ENCODE measurements around the gene NDUFA3.
"Not testable (repeated sequence)": the region's sequence is repeated elsewhere in the genome, so short reads cannot be mapped to it uniquely, and the experiment has no call there.

NDUFA3 gene

GRCh38 chr19:54102421-54103169 lies at the start of gene NDUFA3:
NDUFA3 (plus strand) TSS chr19:54102855; CDS start chr19:54102879, 24 bp downstream.
- peak; percentile 97 for DNase-seq

DNA sequence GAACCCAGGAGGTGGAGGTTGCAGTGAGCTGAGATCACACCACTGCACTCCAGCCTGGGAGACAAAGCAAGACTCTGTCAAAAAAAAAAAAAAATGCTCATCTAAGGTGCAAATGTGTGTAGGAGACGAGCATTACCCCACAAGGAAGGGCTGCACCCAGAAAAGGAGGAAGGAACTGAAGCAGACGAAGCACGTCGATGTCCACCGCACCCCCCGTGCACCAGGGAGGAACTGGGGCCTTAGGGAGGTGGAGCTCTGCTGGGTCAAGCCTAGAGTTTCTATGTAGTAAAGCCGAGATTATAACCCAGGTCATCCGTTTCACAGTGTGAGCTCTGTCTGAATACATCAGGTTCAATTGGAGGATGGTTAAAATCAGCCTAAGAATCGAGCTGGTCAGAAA lies 40.0 kb upstream of the NDUFA3 start:
- no peak for DNase-seq

GRCh38 chr19:54063350-54064116 lies 39.1 kb upstream of the NDUFA3 start, which contains the start of gene VSTM1:
VSTM1 (minus strand) TSS chr19:54063897; CDS start chr19:54063777, 120 bp downstream.
- no peak for DNase-seq

DNA sequence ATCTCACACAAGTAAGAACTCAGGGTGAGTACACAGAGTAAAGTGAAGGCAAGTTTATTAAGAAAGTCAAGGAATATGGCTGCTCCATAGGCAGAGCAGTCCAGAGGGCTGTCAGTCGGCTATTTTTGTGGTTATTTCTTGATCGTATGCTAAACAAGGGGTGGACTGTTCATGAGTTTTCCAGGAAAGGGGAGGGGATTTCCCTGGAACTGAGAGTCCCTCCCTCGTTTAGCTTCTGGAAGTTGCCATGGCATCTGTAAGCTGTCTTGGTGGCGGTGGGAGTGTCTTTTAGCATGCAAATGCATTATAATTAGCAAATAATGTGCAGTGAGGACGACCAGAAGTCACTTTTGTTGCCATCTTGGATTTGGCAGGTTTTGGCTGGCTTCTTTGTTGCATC lies 33.2 kb upstream of the NDUFA3 start:
- no peak for DNase-seq

GRCh38 chr19:54073829-54074228 lies 28.8 kb upstream of the NDUFA3 start:
- DNase-seq = no peak

GRCh38 chr19:54074851-54075250 lies 27.8 kb upstream of the NDUFA3 start:
- DNase-seq = no peak

DNA sequence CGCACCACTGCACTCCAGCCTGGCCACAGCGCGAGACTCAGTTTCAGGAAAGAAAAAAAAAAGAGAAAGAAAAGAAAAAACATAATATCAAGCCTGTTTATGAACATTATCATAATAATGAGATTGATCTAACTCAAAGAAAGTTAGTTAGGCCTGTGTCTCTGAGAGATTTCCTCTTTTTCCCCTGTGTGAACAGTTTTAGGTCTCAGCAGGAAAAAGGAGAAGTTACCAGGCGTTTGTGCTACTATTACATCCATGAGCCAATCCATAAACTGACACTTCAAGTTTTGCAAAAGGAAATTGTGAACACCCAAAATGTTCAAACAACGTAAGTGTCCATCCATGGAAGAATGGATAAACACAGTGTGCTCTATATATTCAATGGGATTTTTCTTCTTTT lies 25.3 kb upstream of the NDUFA3 start:
- no peak for DNase-seq

GRCh38 chr19:54081032-54081431 lies 21.6 kb upstream of the NDUFA3 start, which contains the start of gene TARM1:
TARM1 (minus strand) TSS chr19:54081365; CDS start chr19:54081340, 25 bp downstream.
- DNase-seq = no peak

- DNase-seq = no peak
These were observed 18.2 kb upstream of the NDUFA3 start for GRCh38 chr19:54084410-54084809.

DNA sequence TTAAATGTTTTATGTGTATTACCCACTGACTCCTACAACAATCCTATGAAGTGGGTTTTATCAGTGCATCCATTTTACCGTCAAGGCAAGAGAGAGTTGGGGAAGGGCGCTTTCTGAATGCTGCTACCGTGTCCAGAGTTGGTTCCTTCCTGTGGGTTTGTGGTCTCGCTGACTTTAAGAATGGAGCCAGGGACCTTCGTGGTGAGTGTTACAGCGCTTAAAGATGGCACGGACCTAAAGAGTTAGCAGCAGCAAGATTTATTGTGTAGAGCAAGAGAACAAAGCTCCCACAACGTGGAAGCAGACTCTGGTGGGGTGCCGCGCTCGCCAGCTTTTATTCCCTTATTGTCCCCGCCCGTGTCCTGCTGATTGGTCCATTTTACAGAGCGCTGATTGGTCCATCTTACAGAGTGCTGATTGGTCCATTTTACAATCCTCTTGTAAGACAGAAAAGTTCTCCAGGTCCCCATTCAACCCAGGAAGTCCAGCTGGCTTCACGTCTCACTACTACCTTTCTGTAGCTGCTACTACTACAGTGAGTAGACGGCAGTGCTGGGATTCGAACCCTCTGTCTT lies 8.1 kb upstream of the NDUFA3 start:
- DNase-seq = no peak

DNA sequence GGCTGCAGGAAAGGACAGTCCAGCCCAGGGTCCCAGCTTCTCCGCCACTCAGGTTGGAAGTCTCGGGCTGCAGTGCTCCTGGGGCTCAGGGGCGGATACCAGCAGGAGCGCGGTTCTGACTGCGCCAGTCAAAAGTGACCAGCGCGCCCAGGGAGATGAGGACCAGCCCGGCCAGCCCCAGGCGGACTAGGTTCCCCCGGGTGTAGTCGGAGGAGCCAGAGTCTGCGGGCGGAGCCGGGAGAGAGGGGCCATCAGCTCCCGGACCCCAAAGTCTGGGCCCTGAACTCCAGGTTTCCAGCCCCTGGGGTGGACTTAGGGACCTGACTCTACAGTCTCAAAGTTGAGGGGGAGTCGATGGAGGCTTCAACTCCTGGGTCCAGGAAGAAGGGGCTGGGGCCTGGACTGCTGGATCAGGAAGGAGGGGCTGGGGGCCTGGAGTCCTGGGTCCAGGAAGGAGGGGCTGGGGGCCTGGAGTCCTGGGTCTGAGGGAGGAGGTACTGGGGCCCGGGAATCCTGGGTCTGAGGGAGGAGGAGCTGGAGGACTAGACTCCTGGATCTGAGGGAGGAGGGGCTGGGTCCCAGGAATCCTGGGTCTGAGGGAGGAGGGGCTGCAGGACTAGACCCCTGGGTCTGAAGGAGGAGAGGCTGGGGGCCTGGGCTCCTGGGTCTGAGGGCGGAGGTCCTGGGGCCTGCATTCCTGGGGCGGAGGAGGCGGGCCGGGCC lies 7.4 kb upstream of the NDUFA3 start:
- DNase-seq = no peak

GRCh38 chr19:54095859-54096616 lies 6.6 kb upstream of the NDUFA3 start:
- DNase-seq = peak; percentile 80

DNA sequence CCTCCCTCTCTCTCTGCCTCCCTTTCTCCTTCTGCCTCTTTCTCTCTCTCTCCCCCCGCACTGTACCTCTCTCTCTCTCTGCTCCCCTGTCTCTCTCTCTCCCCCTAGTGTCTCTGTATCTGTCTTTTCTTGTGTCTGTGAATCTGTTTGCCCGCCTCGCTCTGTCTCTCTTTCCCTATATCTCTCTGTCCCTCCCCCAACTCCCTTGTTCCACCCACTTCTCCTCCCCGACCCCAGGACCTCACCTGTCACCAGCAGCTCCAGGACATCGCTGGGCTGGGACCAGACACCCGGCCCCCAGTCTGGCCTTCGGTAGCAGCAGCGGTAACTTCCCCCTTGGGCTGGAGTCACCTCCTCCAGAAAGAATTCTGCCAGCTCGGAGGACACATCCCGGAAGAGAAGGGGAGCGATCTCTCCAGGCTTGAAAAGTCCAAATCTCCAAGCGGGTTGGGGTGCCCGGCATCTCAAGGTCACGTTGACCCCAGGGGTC lies 6.0 kb upstream of the NDUFA3 start:
- DNase-seq = peak; percentile 70

GRCh38 chr19:54099190-54099902 lies 3.3 kb upstream of the NDUFA3 start:
- no peak for DNase-seq

- not testable (repeated sequence) for DNase-seq
These were observed 2.8 kb upstream of the NDUFA3 start for GRCh38 chr19:54099903-54100255.

DNA sequence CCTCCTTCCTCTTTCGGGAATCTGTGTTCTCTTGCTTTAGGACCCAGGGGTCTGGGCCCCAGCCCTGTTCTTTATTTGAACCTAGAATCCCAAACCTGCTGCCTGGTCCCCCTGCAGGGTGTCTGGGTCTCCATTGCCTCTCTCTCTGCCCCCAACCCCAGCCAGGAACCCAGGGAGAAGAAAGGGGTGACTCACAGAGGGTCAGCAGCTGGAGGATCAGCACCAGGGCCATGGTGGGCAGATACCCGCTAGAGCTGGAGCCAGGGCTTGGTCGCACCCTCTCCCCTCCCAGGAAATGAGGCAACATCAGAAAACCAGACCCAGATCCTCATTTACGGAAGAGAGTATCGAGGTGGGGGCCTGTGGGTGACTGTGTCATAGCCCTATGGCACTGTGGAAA lies 2.1 kb upstream of the NDUFA3 start, which contains the start of gene OSCAR:
Gene OSCAR, minus strand, starts transcription at position 243 of the 400 bp plus-strand sequence. Its CDS starts 11 bp downstream, at position 232.
- DNase-seq = no peak

DNA sequence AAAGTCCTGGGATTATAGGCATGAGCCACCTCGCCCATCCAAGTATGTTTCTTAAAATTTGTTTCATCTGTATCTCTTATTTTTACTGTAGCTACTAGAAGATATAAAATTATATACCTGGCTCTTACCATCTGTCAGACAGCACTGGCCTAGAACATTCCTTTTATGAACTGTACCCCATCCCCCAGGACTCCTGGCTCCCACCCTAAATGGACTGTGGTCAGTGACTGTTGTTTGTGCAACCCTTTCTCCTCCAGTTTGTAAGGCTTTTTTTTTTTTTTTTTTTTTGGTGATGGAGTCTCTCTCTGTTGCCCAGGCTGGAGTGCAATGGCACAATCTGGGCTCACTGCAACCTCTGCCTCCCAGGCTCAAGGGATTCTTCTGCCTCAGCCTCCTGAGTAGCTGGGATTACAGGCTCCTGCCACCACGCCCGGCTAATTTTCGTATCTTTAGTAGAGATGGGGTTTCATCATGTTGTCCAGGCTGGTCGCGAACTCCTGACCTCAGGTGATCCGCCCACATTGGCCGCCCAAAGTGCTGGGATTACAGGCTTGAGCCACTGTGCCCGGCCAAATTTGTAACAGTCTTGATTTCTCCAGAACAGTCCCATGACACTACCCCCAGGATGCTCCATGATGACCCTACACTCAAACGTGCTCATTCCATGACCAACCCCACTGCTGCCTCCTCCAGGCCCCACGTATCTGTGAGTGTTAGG lies 2.5 kb downstream of the NDUFA3 start:
- no peak for DNase-seq

DNA sequence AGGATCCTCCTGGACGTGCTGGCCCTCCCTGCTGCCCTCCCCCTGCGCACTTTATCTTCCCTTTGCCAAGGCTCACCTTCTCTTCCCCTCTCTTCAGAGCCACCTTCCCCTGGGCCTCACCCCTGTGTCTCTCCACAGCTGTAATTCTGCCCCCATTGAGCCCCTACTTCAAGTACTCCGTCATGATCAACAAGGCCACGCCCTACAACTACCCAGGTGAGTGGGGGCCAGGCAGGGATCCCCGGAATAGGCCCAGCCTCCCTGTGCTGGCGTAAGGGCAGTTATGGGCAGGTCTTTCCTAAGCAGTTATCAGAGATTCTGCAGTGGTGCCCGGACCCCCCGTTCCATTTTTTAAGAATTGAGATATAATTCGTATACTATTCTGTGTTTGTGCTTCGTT lies 3.1 kb downstream of the NDUFA3 start:
- no peak for DNase-seq

- DNase-seq = no peak
These were observed 4.1 kb downstream of the NDUFA3 start for GRCh38 chr19:54106716-54107115.

GRCh38 chr19:54107876-54108490 lies 5.3 kb downstream of the NDUFA3 start:
- no peak for DNase-seq

Measured in activated CD8-positive, alpha-beta memory T cell treated with anti-CD3 and anti-CD28 coated beads for 24 hours (primary cell).